GM23338 (cell line): ENCODE data around the gene TIMM9. TPM values are rescaled to one million over a fixed set of nuclear protein-coding genes. Genes with fewer than 3 reads are reported as not detected.

Source experiments
- ATAC-seq: fragments of 200-7000 bp; cut with Tn5 transposase; 3 replicates; pipeline ENCODE4 v1.9.1; 2020
- DNase-seq: peaks from one replicate; pipeline ENCODE4 v3.0.0-alpha.2; 2015; ENCODE audit warnings: low spot score
- H2AFZ ChIP-seq: fragments of 200-600 bp; sonication (generic); 2 replicates; pipeline ENCODE4 v1.8.0; 2016; ENCODE audit warnings: antibody characterized with exemption, mild to moderate bottlenecking, moderate library complexity
- H3F3A ChIP-seq: fragments of 200-600 bp; sonication (generic); replicated peaks from 2 replicates; pipeline ENCODE4 v1.8.0; 2017; ENCODE audit warnings: antibody characterized with exemption, mixed run types, low read depth
- H3K27ac ChIP-seq: fragments of 200-600 bp; sonication (generic); 2 replicates; pipeline ENCODE4 v1.6.1; 2016; ENCODE audit warnings: low read depth
- H3K27me3 ChIP-seq: fragments of 200-600 bp; sonication (generic); 2 replicates; pipeline ENCODE4 v1.8.0; 2016; ENCODE audit warnings: mild to moderate bottlenecking, mixed run types, moderate library complexity; ENCODE audit not compliant: insufficient read depth
- H3K36me3 ChIP-seq: fragments of 200-600 bp; sonication (generic); 2 replicates; pipeline ENCODE4 v1.8.0; 2016; ENCODE audit warnings: mild to moderate bottlenecking; ENCODE audit not compliant: insufficient read depth
- H3K4me1 ChIP-seq: fragments of 200-600 bp; sonication (generic); 2 replicates; pipeline ENCODE4 v1.8.0; 2016; ENCODE audit warnings: mild to moderate bottlenecking, moderate library complexity; ENCODE audit not compliant: insufficient read depth
- H3K4me2 ChIP-seq: fragments of 200-600 bp; sonication (generic); 2 replicates; pipeline ENCODE4 v1.7.1; 2017; ENCODE audit warnings: mixed run types
- H3K4me3 ChIP-seq: fragments of 200-600 bp; sonication (generic); 2 replicates; pipeline ENCODE4 v1.6.1; 2016; ENCODE audit warnings: mixed run types
- H3K79me2 ChIP-seq: fragments of 200-600 bp; sonication (generic); replicated peaks from 2 replicates; pipeline ENCODE4 v1.8.0; 2017; ENCODE audit warnings: mild to moderate bottlenecking; ENCODE audit not compliant: insufficient read depth
- H3K9me2 ChIP-seq: fragments of 200-600 bp; sonication (generic); 2 replicates; pipeline ENCODE4 v1.8.0; 2017; ENCODE audit not compliant: insufficient read depth
- H4K20me1 ChIP-seq: fragments of 200-600 bp; sonication (generic); replicated peaks from 2 replicates; pipeline ENCODE4 v1.8.0; 2017; ENCODE audit warnings: mild to moderate bottlenecking; ENCODE audit not compliant: insufficient read depth
- H3K27ac Mint-ChIP-seq: 2 replicates; pipeline ENCODE4 v1.8.0; 2020; ENCODE audit warnings: inconsistent platforms, mild to moderate bottlenecking, moderate library complexity, mixed read lengths
- H3K27me3 Mint-ChIP-seq: 3 replicates; pipeline ENCODE4 v1.8.0; 2022; ENCODE audit warnings: low read depth, mild to moderate bottlenecking, moderate library complexity, mixed read lengths, inconsistent platforms; ENCODE audit not compliant: insufficient read depth, poor library complexity
- H3K36me3 Mint-ChIP-seq: 3 replicates; pipeline ENCODE4 v1.8.0; 2021; ENCODE audit warnings: low read depth, mild to moderate bottlenecking, inconsistent platforms, moderate library complexity, mixed read lengths
- H3K4me1 Mint-ChIP-seq: 3 replicates; pipeline ENCODE4 v1.8.0; 2020; ENCODE audit warnings: mild to moderate bottlenecking, inconsistent platforms, mixed read lengths
- H3K4me3 Mint-ChIP-seq: 3 replicates; pipeline ENCODE4 v1.8.0; 2021; ENCODE audit warnings: moderate library complexity, mild to moderate bottlenecking, inconsistent platforms, mixed read lengths
- H3K9me3 Mint-ChIP-seq: 3 replicates; pipeline ENCODE4 v1.8.0; 2020; ENCODE audit warnings: moderate library complexity, mild to moderate bottlenecking, inconsistent platforms, mixed read lengths
- CTCF ChIP-seq, 2 experiments: fragments of 200-600 bp in 1 of 2; sonication (generic) in 1 of 2; conservative IDR thresholded peaks; 2 replicates each; pipeline versions ENCODE4 v1.5.1 to v1.6.1; 2016 to 2017; ENCODE audit warnings: antibody characterized with exemption in 2 of 2, low read depth in 2 of 2, mild to moderate bottlenecking in 2 of 2, moderate library complexity in 1 of 2
- ETS1 ChIP-seq: IDR thresholded peaks from 2 replicates; pipeline ENCODE4 v1.6.1; 2016; ENCODE audit warnings: antibody characterized with exemption
- EZH2 ChIP-seq: fragments of 200-600 bp; sonication (generic); IDR thresholded peaks from one replicate; pipeline ENCODE4 v1.8.0; 2017; ENCODE audit warnings: antibody characterized with exemption, mild to moderate bottlenecking, low read depth; ENCODE audit not compliant: unreplicated experiment
- JUNB ChIP-seq: IDR thresholded peaks from one replicate; pipeline ENCODE4 v1.6.1; 2016; ENCODE audit warnings: antibody characterized with exemption; ENCODE audit not compliant: unreplicated experiment
- NANOG ChIP-seq: IDR thresholded peaks from 2 replicates; pipeline ENCODE4 v1.6.1; 2016; ENCODE audit warnings: antibody characterized with exemption, borderline replicate concordance
- POLR2AphosphoS5 ChIP-seq: IDR thresholded peaks from 2 replicates; pipeline ENCODE4 v1.6.1; 2016; ENCODE audit warnings: antibody characterized with exemption, low read depth
- REST ChIP-seq: IDR thresholded peaks from one replicate; pipeline ENCODE4 v1.6.1; 2018; ENCODE audit warnings: antibody characterized with exemption; ENCODE audit not compliant: unreplicated experiment
- STAT1 ChIP-seq: IDR thresholded peaks from one replicate; pipeline ENCODE4 v1.6.1; 2016; ENCODE audit warnings: antibody characterized with exemption; ENCODE audit not compliant: unreplicated experiment
- ZNF114 ChIP-seq: fragments of 250-450 bp; sonication (Bioruptor Pico); IDR thresholded peaks from 2 replicates; pipeline ENCODE4 v1.5.0; 2020; ENCODE audit warnings: mild to moderate bottlenecking, moderate library complexity
- ZNF331 ChIP-seq: fragments of 250-450 bp; sonication (Bioruptor Pico); IDR thresholded peaks from 2 replicates; pipeline ENCODE4 v1.5.0; 2020; ENCODE audit warnings: low read depth, mild to moderate bottlenecking, moderate library complexity
- ZNF462 ChIP-seq: fragments of 250-450 bp; sonication (Bioruptor Pico); IDR thresholded peaks from 2 replicates; pipeline ENCODE4 v1.5.0; 2020; ENCODE audit warnings: mild to moderate bottlenecking, moderate library complexity
- polyA plus RNA-seq: library from polyadenylated mRNA; unstranded; fragments of >200 nt; fragmentation: Nextera tagmentation; extraction: Ambion mirVana; gene quantifications from 2 replicates; pipeline ENCODE4 v1.2.1, GENCODE V29; 2016
- total RNA-seq: library from RNA; depleted of rRNA; stranded (reverse); fragments of >200 nt; shearing (Covaris generic); gene quantifications from 2 replicates; pipeline ENCODE4 v1.2.3, GENCODE V29; 2014

TIMM9 gene
- total and polyA plus RNA-seq, 2 experiments from 2014 or later = 40.3 to 146 TPM

- Mint-ChIP-seq H3K4me1 (peaks cover 7% of the 10 kb centered on the region), H3K4me3 (peak overlapping the region; percentile 90), H3K27ac (peak overlapping the region; percentile 97), H3K9me3 (no peaks in the 10 kb centered on the region), H3K27me3 (peaks cover 14% of the 10 kb centered on the region), H3K36me3 (peaks cover 19% of the 10 kb centered on the region)
- 0 out of 2 replicates have a peak, but pooled peaks cover 2% of the 10 kb centered on the region for H3F3A ChIP-seq
- TF ChIP-seq EZH2 (no peak), POLR2AphosphoS5 (no peak), ETS1 (no peak), ZNF331 (CRISPR knock-in tag) (no peak), CTCF (conservative IDR thresholded peaks at IDR 0.05; ENCODE audit: low read depth in 2 of 2) (no peak), ZNF114 (no peak), ZNF462 (CRISPR knock-in tag) (no peak), REST (no peak), JUNB (no peak), NANOG (no peak), STAT1 (no peak)
- no peak overlapping the region for H3K27ac ChIP-seq
- H3K27me3 ChIP-seq = no peaks in the 10 kb centered on the region
- peak; percentile 53 for DNase-seq
- H3K4me2 ChIP-seq = peak overlapping the region; percentile 83
- H3K4me3 ChIP-seq = peak overlapping the region; percentile 73
- H4K20me1 ChIP-seq = peaks cover 5% of the 10 kb centered on the region; the same call in 1 of the 2 replicates
- peaks cover 5% of the 10 kb centered on the region; the same call in 1 of the 2 replicates for H3K36me3 ChIP-seq
- H2AFZ ChIP-seq = peak overlapping the region; percentile 63
- H3K4me1 ChIP-seq = peaks cover 9% of the 10 kb centered on the region
- H3K9me2 ChIP-seq = no peaks in the 10 kb centered on the region
- peak; percentile 14 for ATAC-seq
- peaks cover 44% of the 10 kb centered on the region for H3K79me2 ChIP-seq
These were observed 870 bp upstream of the TIMM9 start for GRCh38 chr14:58428118-58428683.
